NCI-H2196 (cell line): ENCODE measurements around the gene VPS13D.

ENCODE experiments used
- DNase-seq: peaks from one replicate; lab custom pipeline; 2025; ENCODE audit not compliant: unreplicated experiment; lab: John Stamatoyannopoulos, UW

VPS13D gene

GRCh38 chr1:12229835-12230548 lies at the start of gene VPS13D:
Gene VPS13D, plus strand, starts transcription at chr1:12230030. Its CDS starts 4,237 bp downstream, at chr1:12234267.
- peak; percentile 87 for DNase-seq

DNA sequence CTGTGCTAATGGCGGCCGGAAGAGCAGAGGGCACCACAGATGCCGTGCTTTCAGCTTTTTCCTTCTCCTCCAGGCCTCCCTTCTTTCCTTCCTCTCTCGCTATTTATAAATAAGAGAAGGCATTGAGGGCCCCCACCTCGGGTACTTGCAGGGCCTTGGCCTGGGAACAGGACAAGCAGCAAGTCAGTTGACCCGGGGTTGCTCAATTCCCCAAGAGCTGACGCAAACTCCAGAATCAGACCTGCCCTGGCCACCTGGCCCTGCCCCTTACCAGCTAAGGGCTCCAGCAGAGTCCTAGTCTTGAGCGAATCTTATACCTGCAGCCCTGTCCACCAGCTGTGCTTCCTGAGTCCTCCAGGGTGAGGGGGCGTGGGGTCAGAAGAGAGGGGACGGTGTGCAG lies 49.5 kb upstream of the VPS13D start:
- DNase-seq: no peak

- no peak for DNase-seq
These were observed 48.9 kb upstream of the VPS13D start for GRCh38 chr1:12180903-12181302.

DNA sequence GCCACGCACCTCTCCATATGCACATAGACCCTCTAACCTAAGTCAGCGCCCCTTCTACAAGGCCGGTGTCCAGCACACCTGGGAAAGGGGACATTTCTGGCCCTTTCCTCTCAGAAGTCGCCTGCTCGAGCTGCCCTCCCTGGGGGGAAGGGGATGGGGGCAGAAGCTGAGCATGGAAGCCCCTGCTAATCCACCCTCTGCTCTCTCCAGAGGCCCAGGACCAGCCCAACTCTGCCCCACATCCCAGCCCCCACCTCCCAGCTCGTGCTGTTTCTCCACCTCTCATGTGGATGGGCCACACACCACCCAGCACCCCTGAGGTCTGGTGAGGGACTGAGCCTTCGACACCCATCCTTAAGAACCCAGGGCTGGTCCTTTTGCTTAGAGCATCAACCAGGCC lies 48.3 kb upstream of the VPS13D start:
- no peak for DNase-seq

DNA sequence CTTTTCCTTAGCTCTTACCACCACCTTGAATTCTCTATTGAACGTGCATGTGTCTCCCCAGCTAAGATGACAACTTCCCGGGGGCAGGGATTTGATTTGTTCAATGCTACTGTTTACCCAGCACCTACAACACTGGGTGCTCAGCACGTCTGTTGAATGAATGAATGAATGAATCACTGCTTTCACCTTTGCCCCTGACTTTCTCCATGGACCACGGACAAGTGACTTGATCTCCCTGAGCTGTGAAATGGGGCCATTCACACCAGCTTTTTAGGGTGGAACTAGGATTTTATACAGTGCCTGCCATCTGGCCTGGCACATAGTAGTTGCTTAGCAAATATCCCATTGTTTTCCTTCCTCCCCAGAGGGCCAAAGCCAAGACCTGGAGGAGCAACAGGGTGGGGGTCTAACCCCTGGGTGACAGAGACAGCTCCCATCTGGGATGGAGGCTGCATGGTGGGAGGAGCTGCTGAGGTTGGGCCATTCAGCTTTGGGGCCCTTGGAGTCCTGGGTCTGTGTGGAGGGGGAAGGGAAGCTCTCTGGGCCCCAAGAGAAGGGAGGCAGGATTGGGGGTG lies 47.3 kb upstream of the VPS13D start:
- DNase-seq: no peak

- no peak for DNase-seq
These were observed 46.6 kb upstream of the VPS13D start for GRCh38 chr1:12183095-12183794.

DNA sequence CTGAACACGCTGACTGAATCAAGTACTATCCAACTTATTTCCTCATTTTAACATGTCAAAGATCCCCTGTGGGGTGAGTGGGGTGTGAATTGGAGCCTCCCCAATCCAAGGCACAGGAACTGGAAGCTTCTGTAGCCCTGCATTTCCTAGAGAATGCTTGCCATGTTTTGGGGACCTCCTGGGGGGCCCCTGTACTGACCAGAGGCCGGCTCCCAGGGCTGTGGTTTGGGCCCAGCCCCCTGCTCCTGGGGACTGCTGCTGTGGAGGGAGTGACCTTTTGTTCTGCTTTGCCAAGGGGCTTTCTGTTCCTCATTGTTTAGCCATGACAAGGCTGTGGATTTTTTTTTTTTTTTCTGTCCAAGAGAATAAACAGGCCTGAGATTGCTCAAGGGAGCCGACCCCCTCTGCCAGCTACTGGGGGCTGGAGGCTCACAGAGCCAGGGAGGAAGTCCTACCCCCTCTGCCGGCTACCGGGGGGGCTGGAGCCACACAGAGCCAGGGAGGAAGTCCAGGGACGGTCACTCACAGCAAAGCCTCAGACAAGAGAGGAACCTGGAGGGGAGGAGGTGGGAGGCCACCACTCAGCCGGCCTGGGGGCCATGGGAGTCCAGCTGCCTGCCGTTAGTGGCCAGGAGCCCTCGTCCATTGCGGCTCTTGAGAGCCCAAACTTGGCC lies 45.7 kb upstream of the VPS13D start:
- DNase-seq: no peak

DNA sequence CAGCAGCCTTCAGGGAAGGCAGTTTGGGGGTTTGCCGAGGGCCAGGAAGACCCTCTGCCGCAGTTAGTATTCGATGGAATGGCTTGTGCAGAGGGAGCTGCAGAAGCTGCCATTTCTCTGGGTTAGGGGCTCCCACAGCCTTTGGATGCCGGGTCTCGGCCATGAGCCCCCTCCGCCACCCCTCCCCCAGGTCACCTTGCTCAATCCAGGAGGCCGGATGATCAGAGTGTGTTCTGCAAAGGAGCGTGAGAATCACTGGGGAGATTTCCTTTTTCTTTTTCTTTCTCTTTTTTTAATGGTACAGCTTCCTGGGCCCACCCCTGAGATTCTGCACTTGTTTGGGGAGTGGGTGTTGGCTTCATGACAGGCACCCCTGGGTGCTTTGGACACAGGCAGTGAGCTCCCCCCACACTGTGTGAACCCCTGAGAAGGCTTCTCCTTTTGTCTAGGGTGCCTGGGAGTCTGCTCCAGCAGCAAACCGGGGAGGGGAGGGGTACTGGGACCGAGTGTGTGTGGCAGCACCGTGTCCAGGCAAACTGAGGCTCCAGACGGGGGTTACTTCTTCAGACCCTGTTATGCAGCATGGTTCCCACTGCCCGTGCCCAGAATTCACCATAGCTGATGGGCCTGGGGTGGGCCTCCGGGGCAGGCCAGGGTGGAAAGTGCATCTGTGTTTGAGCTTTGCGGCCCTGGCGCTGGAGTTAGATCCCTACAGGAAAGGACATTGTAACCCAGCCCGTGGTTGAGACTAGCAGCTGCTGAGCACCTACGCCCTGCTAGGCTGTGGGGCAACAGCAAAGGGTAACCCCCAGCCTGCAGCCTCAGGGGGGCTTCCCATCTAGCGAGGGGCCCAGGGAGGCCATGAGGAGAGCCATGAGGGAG lies 44.6 kb upstream of the VPS13D start:
- no peak for DNase-seq

- no peak for DNase-seq
These were observed 43.7 kb upstream of the VPS13D start for GRCh38 chr1:12185918-12186678.

- no peak for DNase-seq
These were observed 43.2 kb upstream of the VPS13D start for GRCh38 chr1:12186679-12186985.

DNA sequence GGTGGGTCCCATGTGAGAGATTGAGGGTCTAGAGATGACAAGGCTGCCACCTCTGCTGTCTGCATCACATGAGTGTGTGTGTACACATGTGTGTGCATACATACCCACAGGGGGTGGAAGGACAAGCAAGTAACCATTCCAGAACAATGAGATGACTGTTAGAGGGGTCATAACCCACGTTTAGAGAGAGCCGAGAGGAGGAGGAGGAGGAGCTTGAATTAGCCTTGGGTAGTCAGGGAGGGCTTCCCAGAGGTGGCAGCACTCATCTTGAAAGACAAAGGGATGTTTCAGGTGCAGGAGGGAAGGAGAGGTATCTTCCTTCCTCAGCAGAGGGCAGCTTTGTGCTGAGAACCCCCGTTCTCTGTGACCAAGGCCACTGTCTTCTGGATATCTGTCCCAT lies 41.7 kb upstream of the VPS13D start:
- no peak for DNase-seq

DNA sequence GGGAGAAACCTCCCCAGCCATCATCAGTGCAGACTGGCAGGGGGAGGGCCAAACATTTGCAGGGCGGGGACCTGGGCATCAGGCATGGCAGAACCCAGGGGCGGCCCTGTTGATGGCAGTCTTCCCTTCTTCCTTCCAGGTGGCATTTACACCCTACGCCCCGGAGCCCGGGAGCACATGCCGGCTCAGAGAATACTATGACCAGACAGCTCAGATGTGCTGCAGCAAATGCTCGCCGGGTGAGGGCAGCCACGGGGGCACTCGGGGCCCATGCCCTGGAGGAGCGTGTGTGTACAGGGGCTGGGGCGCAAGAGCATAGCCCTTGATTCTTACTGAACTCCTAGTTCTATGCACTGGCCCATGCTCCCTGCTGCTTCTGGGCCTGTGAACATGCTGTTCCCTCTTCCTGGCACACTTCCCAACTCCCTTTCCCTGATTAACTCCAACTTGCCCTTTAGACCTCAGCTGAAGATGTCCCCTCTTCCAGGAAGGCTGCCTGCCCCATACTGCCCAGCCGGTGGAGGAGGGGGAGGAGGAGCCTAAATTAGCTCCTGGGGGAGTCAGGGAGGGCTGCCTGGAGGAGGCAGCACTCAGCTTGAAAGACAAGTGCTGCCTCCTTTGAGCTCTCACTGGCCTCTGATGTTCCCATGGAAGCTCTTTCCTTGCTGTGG lies 41.0 kb upstream of the VPS13D start:
- DNase-seq: no peak

DNA sequence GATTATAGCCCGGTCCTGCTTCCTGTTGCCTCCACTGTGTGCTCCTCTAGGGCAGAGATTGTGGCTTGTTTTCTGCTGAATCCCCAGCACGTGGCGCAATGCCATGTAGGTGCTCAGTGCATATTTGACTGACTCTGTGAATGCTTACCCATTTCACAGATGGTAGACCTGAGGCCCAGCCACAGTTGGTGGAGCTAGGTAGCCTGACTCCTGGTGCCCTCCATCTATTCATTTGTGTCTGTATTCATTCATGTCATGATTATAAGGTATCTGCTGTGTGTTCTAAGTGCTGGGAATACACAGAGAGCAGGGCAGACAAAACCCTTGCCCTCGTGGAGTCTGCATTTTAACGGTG lies 40.5 kb upstream of the VPS13D start:
- DNase-seq: no peak

- DNase-seq: no peak
These were observed 38.4 kb upstream of the VPS13D start for GRCh38 chr1:12191242-12192032.

- no peak for DNase-seq
These were observed 35.1 kb upstream of the VPS13D start for GRCh38 chr1:12194666-12195216.

DNA sequence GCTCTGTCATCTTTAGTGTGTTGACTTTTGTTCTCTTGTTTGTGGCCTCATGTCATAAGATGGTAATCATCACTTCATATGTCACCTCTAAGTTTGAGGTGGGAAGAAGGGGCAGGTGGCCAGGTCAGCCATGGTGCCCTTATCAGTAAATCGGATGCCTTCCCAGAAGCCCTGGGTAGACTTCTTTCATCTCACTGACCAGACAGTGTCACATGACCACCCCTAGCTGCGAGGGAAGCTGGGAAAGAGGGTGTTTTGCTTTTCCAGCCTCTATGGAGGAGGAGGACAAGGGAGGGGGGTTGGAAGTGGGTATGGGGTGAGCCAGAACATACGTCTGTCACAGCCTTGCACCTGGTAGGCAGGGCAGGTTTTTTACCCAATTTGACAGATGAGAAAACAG lies 34.4 kb upstream of the VPS13D start:
- DNase-seq: no peak

DNA sequence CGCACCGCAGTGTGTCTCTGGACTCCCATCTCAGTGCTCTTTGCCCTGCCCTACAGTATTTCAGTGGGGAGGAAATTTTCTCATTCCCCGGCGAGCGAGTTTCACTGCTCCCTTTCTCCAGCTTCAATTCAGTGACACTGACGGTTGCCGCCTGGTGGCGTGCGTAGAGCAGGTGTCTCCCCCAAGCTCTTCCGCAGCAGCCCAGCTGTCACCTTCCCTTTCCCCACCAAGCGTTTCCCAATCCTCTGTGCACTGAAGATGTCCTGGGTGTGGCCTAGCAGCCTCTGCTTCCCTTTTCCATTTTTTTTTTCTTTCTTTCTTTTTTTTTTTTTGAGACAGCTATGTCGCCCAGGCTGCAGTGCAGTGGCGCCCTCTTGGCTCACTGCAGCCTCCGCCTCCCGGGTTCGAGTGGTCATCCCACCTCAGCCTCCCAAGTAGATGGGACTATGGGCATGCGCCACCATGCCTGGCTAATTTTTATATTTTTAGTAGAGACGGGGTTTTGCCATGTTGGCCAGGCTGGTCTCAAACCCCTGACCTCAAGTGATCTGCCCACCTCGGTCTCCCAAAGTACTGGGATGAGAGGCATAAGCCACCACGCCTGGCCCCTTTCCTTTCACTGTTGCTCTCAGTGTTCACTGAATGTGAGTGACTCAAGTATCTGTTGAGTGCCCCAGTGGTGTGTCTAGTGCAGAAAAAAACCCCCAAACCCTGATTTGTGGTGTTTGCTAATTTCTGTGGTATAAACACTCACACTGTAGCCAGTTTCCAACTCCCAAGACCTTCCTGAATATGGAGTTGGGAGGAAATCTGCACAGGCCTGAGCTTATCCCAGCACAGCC lies 33.0 kb upstream of the VPS13D start:
- DNase-seq: no peak

DNA sequence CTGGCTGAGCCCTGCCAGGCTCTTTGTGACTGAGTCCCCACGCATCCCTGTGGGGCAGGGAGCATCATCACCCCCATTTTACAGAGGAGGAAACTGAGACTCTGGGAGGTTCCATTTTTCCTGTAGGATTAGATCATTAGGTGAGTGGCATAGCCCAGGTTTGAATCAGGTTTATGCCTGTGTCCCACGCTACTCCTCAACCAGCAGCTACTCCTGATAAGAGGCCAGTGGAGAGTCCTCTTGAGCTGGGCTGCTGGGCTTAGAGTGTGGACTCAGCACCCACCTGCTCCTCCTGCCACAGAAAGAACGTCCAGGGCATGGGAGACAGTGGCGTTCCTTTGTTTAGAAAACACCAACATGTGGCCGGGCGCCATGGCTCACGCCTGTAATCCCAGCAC lies 32.3 kb upstream of the VPS13D start:
- DNase-seq: no peak
